ENCODE results near the gene MSANTD7. TPM values are rescaled to one million over a fixed set of nuclear protein-coding genes. Genes with fewer than 3 reads are reported as not detected.

MSANTD7 gene
- total RNA-seq, 2 experiments from 2014 or later, result 22.5 to 23.9 TPM

- peaks cover 37% of the 10 kb centered on the region for H3K4me1 Mint-ChIP-seq (ENCODE audit: low read depth)
- ATAC-seq (no peak), DNase-seq (no peak)
- ChIA-PET POLR2A (interaction anchor here (0.8 to 4.1 kb wide), 6 partner anchors 10 to 695 kb away, joined by 4 to 30 read pairs (median 8); partner anchors contain the start of genes DCLRE1C and MEIG1), CTCF (interaction anchor here (1.4 to 1.9 kb wide), 3 partner anchors 9 to 23 kb away, joined by 4 to 6 read pairs (median 5); no protein-coding TSS in a partner anchor)
- H3K27me3 Mint-ChIP-seq, result no peaks in the 10 kb centered on the region
- H3K36me3 Mint-ChIP-seq (ENCODE audit: low read depth), result peaks cover 32% of the 10 kb centered on the region
- H3K27ac Mint-ChIP-seq, result peak overlapping the region; percentile 92
- no peak for TF ChIP-seq CTCF (IDR thresholded peaks at IDR 0.05)
- H3K9me3 Mint-ChIP-seq, result no peaks in the 10 kb centered on the region
- intact Hi-C loops (cut with micrococcal nuclease), result no loop called here
- peak overlapping the region; percentile 96 for H3K4me3 Mint-ChIP-seq
Observed at GRCh38 chr10:14879928-14880193, 41.8 kb downstream of the MSANTD7 start.

- Mint-ChIP-seq H3K4me3 (peak overlapping the region; percentile 96), H3K27me3 (no peaks in the 10 kb centered on the region), H3K4me1 (ENCODE audit: low read depth) (peaks cover 36% of the 10 kb centered on the region), H3K9me3 (no peaks in the 10 kb centered on the region), H3K36me3 (ENCODE audit: low read depth) (peaks cover 32% of the 10 kb centered on the region), H3K27ac (peak overlapping the region; percentile 92)
- DNase-seq (no peak), ATAC-seq (no peak)
- ChIA-PET CTCF (interaction anchor here (1.4 to 1.9 kb wide), 4 partner anchors 9 to 92 kb away, joined by 3 to 6 read pairs (median 4); no protein-coding TSS in a partner anchor), POLR2A (interaction anchor here (0.7 to 4.1 kb wide), 5 partner anchors 9 to 695 kb away, joined by 3 to 30 read pairs (median 10); partner anchors contain the start of gene DCLRE1C)
- TF ChIP-seq CTCF (IDR thresholded peaks at IDR 0.05), result no peak
- intact Hi-C loops (cut with micrococcal nuclease), result no loop called here
Observed at GRCh38 chr10:14880229-14880628, 42.1 kb downstream of the MSANTD7 start.

- Mint-ChIP-seq H3K4me3 (no peak overlapping the region), H3K4me1 (ENCODE audit: low read depth) (peaks cover 22% of the 10 kb centered on the region), H3K9me3 (no peaks in the 10 kb centered on the region), H3K27me3 (no peaks in the 10 kb centered on the region), H3K36me3 (ENCODE audit: low read depth) (peaks cover 26% of the 10 kb centered on the region), H3K27ac (peak overlapping the region; percentile 8)
- DNase-seq (no peak), ATAC-seq (peak; percentile 62)
- TF ChIP-seq CTCF (IDR thresholded peaks at IDR 0.05), result no peak
- intact Hi-C loops (cut with micrococcal nuclease), result no loop called here
- ChIA-PET CTCF (no interaction called here), POLR2A (interaction anchor here (0.6 kb wide), 1 partner anchor 118 kb away, joined by 3 read pairs; no protein-coding TSS in a partner anchor)
Observed at GRCh38 chr10:14884082-14884481, 46.0 kb downstream of the MSANTD7 start.

Other genes starting within 250 kb of the MSANTD7 start
- 100 to 1,000 TPM; 114 to 121 TPM for gene FAM107B, start 63.4 kb upstream of the MSANTD7 start, total RNA-seq
- 1 to 10 TPM; 1.5 to 1.8 TPM for gene CDNF, start 269 bp upstream of the MSANTD7 start, total RNA-seq
- gene HSPA14, start within 50 bp of the MSANTD7 start, total RNA-seq, result 10 to 100 TPM; 36.1 to 36.7 TPM
- 10 to 100 TPM; 40.9 to 45.8 TPM for gene SUV39H2, start 40.6 kb downstream of the MSANTD7 start, total RNA-seq
- gene DCLRE1C, start 115.8 kb downstream of the MSANTD7 start, total RNA-seq, result 10 to 100 TPM; 15.0 to 17.5 TPM
- gene MEIG1, start 121.1 kb downstream of the MSANTD7 start, total RNA-seq, result under 1 TPM in 1 of 2 experiments, not detected in 1; 0.79 TPM
- under 1 TPM; 0.32 to 0.63 TPM for gene OLAH, start 205.6 kb downstream of the MSANTD7 start, total RNA-seq

All from activated CD8-positive, alpha-beta T cell treated with anti-CD3 and anti-CD28 coated beads for 36 hours (primary cell).